Ovary (tissue), 3 donors: Measurements from ENCODE around the gene TP63.

Source experiments
- EP300 ChIP-seq: sonication (generic); formaldehyde crosslinking; IDR thresholded peaks from one replicate; pipeline ENCODE4 v1.6.1; 2017; ENCODE audit warnings: antibody characterized with exemption
- POLR2A ChIP-seq: fragments of 450-650 bp; IDR thresholded peaks from one replicate; pipeline ENCODE4 v1.6.1; 2017; ENCODE audit warnings: antibody characterized with exemption, mild to moderate bottlenecking, moderate library complexity
- TF ChIP-seq, protein P1 (sequence below), 3 donors: fragments of 450-650 bp in 2 of 3; fragments of 200-600 bp in 1 of 3; IDR thresholded peaks; one replicate each; pipeline versions ENCODE4 v1.5.1 to v1.8.0; 2016 to 2022; ENCODE audit warnings: antibody characterized with exemption in 3 of 3, mild to moderate bottlenecking in 1 of 3
- donor health status: DM: no; HTN: no; CAD: no.

GRCh38 chr3:189911001-189911400 lies 279.8 kb downstream of the TP63 start:
- TF ChIP-seq, protein P1, sequence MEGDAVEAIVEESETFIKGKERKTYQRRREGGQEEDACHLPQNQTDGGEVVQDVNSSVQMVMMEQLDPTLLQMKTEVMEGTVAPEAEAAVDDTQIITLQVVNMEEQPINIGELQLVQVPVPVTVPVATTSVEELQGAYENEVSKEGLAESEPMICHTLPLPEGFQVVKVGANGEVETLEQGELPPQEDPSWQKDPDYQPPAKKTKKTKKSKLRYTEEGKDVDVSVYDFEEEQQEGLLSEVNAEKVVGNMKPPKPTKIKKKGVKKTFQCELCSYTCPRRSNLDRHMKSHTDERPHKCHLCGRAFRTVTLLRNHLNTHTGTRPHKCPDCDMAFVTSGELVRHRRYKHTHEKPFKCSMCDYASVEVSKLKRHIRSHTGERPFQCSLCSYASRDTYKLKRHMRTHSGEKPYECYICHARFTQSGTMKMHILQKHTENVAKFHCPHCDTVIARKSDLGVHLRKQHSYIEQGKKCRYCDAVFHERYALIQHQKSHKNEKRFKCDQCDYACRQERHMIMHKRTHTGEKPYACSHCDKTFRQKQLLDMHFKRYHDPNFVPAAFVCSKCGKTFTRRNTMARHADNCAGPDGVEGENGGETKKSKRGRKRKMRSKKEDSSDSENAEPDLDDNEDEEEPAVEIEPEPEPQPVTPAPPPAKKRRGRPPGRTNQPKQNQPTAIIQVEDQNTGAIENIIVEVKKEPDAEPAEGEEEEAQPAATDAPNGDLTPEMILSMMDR (IDR thresholded peaks at IDR 0.05), result no peak
- TF ChIP-seq POLR2A, result no peak
- no peak for TF ChIP-seq EP300
